Umbilical cord (tissue), 2 donors: Measurements from ENCODE around the gene PTPN18. TPM values are rescaled to one million over a fixed set of nuclear protein-coding genes. Genes with fewer than 3 reads are reported as not detected.

Experiments
- DNase-seq: peaks from one replicate; pipeline ENCODE4 v3.0.0-alpha.2; 2015; ENCODE audit warnings: low spot score
- total RNA-seq: library from RNA; depleted of rRNA; stranded (reverse); fragments of >200 nt; gene quantifications from one replicate; pipeline ENCODE4 v1.2.3, GENCODE V29; 2014; ENCODE audit warnings: low replicate concordance; ENCODE audit not compliant: insufficient read depth

PTPN18 gene
- total RNA-seq, 1 donor from 2014 or later = 22.9 TPM

- no peak for DNase-seq
Measured at GRCh38 chr2:130339885-130340745, 15.7 kb upstream of the PTPN18 start.

- DNase-seq = no peak
Measured at GRCh38 chr2:130341562-130342019, 14.3 kb upstream of the PTPN18 start.

DNA sequence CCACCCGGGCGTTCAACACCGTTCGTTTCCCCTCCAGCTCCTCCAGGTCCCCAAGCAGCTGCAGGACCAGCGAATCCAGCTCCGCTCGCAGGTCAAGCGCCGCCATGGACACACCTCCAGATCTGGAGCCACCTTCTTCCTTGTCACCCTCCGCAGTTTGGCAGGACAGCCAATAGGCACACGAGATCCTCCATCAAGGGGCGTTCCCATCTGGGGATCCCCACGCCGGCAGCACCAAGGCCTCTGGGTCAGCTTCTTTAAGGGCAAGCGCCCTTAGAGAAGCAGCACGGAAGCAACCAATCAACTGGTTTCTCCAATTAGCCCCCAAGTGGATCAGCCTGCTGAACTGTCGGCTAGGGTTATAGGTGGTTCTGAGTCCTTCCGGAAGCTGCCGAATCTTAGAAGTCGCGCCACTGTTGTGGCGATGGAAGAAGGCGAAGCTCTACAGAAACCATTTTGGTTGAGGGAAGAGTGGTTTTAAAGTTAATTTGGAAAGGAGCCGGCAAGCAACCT, 13.8 kb upstream of the PTPN18 start:
- peak; percentile 99 for DNase-seq

DNA sequence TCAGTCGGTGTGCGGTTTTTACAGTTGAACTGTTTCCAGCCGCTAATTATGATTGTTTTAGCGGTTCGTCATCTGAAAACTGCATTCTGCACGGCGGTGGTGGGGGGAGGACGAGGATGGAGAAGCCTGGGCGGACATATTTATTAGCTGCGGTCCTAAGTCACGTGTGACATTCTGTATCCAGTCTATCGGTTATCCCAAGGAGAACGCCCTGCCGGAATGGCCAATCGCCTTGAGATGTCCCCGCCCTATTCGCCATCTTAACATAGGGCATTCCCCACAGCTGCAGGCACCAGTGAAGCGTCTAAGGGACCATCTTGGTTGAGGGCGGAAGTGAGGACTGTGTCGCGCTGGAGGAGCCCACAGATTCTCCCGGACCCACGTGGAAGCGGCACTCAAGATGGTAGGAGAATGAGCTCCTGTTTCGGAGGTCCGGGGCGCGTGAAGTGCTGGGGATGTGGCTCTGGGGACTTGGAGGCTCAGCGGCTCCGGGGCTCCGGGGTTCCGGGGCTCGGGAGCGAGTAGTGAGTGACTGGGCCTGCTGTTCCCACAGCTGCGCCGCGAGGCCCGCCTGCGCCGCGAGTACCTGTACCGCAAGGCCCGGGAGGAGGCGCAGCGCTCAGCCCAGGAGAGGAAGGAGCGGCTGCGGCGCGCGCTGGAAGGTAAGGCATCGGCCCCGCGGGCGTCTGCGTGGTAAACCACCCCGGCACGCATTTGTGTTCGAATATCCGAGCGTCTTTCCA, 13.2 kb upstream of the PTPN18 start, which contains the start of gene IMP4:
Gene IMP4 (plus strand): TSS at position 365 of the 743 bp plus-strand sequence. CDS start 36 bp downstream, at position 401.
- peak; percentile 100 for DNase-seq

- DNase-seq = no peak
Measured at GRCh38 chr2:130344578-130344977, 11.3 kb upstream of the PTPN18 start.

GRCh38 chr2:130345091-130345490, 10.8 kb upstream of the PTPN18 start:
- no peak for DNase-seq

DNA sequence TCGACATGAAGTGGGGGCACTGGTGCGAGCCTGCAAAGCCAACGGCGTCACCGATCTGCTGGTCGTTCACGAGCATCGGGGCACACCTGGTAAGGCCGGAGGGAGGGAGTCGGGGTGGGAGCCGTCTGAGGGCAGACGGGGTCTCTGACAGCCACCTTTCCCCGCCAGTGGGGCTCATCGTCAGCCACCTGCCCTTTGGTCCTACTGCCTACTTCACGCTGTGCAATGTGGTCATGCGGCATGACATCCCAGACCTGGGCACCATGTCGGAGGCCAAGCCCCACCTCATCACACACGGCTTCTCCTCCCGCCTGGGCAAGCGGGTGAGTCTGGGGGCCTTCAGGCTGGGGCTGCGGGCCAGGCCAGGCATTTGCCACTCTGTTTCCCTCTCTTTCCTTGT, 10.2 kb upstream of the PTPN18 start:
- no peak for DNase-seq

DNA sequence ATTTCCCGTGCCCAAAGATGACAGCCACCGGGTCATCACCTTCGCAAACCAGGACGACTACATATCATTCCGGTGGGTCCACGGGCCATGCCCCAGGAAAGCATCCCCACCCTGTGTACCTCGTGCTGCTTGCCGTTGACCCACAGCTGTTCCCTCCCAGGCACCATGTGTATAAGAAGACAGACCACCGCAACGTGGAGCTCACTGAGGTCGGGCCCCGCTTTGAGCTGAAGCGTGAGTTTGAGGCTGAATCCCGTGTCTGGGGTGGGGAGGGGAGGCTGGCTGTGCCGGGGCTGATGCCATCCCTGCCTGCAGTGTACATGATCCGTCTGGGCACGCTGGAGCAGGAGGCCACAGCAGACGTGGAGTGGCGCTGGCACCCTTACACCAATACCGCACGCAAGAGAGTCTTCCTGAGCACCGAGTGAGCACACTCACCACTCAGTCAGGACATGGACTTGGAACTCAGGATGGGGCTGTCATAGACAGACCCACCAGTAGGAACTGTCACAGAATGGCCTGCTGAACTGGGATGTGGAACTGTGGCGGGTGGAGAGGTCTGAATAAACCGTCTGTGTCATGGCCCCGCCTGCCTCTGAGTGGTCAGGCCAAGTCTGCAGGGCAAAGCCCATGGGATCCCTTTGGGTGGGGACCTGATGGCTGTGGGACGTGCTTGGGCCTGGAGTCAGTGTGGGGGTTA, 9.7 kb upstream of the PTPN18 start:
- DNase-seq = no peak

GRCh38 chr2:130346741-130347066, 9.2 kb upstream of the PTPN18 start:
- no peak for DNase-seq

DNA sequence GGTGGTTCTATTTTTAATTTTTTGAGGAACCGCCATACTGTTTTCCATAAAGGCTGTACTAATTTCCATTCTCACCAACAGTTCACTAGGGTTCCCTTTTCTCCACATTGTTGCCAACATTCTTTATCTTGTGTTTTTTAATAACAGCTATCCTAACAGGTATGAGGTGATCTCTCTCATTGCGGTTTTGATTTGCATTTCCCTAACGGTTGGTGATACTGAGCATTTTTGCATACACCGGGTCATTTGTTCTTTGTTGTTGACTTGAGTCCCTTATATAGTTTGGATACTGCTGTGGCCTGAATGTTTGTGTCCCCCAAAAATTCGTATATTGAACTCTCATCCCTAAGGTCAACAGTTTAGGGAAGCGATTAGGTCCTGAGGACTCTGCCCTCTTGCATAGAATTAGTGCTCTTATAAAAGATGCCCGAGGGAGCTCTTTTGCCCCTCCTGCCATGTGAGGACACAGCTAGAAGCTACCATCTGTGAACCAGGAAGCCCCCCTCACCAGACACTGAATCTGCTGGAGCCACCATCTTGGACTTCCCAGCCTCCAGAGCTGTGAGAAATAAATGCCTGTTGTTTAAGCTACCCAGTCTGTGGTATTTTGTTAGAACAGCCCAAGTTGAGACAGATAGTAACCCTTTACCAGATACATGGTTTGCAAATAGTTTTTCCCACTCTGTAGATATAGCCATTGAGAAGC, 8.5 kb upstream of the PTPN18 start:
- no peak for DNase-seq

GRCh38 chr2:130349174-130349573, 6.7 kb upstream of the PTPN18 start:
- DNase-seq = no peak

GRCh38 chr2:130351711-130352110, 4.1 kb upstream of the PTPN18 start:
- no peak for DNase-seq

DNA sequence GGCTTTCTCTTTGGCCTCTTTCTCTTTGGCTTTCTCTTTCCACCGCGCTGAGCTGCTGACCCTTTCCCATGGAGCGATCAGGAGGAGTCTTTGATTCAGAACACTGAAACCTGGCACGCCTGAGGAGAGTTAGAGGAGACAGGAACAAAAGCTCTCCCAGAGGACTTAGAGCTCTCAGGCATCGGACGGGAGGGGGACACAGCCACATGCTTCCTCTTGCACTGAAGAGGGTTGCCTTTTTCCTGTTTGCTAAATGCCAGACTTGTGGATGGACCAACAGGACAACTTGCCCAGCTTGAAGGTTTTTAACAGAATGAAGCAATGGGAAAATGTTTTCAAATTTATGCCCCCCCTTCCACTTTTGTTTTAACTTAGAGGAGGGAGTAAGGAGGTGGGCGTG, 3.6 kb upstream of the PTPN18 start:
- DNase-seq = no peak

GRCh38 chr2:130353291-130354138, 2.3 kb upstream of the PTPN18 start:
- DNase-seq = no peak

DNA sequence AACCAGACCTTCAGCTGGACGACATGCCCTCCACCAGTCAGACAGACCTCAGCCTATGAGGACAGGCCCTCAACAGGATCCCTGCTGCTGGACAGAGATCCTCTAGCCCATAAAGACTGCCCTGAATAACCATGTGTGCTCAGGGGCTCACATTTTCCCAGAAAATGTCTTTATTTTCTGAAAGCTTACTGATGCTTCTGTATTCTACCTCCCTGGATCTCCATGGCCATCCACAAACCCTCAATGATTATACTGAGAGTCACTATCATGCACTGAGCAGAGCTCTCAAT, 1.8 kb upstream of the PTPN18 start:
- DNase-seq = no peak

- peak; percentile 24 for DNase-seq
Measured at GRCh38 chr2:130355172-130355577, 681 bp upstream of the PTPN18 start.

- DNase-seq = no peak
Measured at GRCh38 chr2:130357864-130358263, 2.0 kb downstream of the PTPN18 start.

GRCh38 chr2:130358420-130359350, 2.8 kb downstream of the PTPN18 start:
- no peak for DNase-seq

DNA sequence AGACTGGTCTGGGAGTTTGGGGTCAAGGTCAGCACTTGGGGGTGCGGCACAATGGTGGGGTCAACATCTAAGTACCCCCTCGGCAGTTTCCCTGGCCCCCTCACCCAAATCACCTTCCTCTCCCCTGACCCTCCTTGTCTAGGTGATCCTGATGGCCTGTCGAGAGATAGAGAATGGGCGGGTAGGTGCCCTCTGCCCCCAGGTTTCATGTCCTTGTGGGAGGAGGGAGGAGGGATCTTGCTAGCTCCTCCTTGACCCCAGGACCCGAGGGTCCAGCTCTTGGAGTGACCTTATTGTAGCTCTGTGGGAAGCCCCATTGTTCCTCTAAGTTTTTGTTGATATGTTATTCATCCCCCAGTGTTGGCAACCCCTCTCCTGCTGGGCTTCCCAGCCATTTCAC, 3.6 kb downstream of the PTPN18 start:
- DNase-seq = no peak

DNA sequence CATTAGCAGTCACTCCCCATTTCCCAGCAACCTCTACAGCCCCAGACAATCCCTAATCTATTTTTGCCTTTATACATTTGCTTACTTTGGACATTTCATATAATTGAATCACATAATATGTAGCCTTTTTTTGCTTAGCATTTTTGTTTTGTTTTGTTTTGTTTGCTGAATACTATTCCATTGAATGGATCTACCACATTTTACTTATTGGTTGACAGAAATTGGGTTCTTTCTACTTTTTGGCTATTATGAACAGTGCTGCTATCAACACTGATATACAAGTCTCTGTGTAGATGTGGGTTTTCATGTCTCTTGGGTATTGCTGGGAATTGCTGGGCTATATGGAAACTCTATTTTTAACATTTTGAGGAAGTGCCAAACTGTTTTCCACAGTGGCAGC, 7.6 kb downstream of the PTPN18 start:
- DNase-seq = no peak
